Measurements from ENCODE around the gene TSPAN11.
"Not testable (repeated sequence)": the region's sequence is repeated elsewhere in the genome, so short reads cannot be mapped to it uniquely, and the experiment has no call there.

Gene TSPAN11

GRCh38 chr12:30926243-30927221 lies at the start of gene TSPAN11:
Gene TSPAN11 (plus strand): TSS chr12:30926748. CDS start chr12:30953992, 27,244 bp downstream.
- DNase-seq (ENCODE audit: low spot score), result peak; percentile 7

DNA sequence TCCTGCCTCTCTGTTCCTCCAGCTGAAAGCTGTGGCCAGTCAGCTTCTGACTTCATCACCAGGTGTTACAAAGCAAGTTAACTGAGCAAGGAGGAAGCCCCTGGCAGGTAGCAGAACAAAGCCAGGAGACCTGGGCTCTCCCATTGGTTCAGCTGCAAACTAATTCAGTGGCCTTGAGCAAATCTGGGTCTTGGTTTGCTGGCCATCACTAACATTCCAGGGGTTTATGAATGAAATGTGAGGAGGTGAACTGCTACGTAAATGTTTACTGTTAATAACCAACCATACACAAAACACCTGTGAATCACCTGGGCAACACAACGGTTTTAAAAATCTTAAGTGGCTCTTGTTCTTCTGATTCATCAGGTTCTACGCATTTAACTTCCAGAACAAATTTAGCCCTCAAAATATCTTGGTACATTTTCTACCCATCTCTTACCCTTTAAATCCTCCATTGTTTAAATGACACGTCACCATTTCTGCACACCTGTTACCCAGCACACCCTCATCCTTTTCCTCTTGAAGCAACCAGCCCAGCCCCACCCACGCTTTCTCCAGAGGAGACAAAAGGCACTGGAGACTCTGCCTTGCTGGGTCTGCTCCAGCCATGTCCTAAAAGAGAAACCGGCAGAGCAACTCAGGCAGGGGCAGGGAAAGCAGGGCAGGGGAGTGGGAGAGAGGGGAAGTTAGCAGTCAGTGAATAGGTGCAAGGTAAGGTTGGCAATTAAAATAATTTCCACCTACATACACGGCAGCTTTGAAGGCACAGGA lies 49.3 kb upstream of the TSPAN11 start:
- peak; percentile 67 for DNase-seq (ENCODE audit: low spot score)

DNA sequence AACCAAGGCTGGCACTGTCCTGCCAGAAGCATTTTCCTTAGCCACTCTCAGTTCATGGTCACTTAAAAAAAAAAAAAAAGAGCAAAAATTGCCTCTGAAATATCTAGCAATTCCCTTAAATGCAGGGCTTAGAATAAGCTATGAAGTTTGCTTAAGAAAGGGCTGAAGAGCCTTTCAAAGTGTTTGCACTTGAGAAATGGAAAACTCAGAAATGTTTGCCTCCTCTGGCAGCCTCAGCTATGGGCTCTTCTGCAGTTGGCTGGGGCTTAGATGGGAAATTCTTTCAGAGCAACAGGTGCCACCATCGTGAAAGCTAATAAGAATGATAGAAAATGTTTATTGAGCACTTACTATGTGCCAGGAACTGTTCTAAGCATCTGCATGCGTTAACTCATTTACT lies 48.5 kb upstream of the TSPAN11 start:
- no peak for DNase-seq (ENCODE audit: low spot score)

GRCh38 chr12:30880061-30880460 lies 46.5 kb upstream of the TSPAN11 start:
- DNase-seq (ENCODE audit: low spot score), result no peak

GRCh38 chr12:30880813-30881212 lies 45.7 kb upstream of the TSPAN11 start:
- no peak for DNase-seq (ENCODE audit: low spot score)

- DNase-seq (ENCODE audit: low spot score), result no peak
Measured at GRCh38 chr12:30882706-30883105, 43.8 kb upstream of the TSPAN11 start.

- DNase-seq (ENCODE audit: low spot score), result no peak
Measured at GRCh38 chr12:30884799-30885198, 41.7 kb upstream of the TSPAN11 start.

DNA sequence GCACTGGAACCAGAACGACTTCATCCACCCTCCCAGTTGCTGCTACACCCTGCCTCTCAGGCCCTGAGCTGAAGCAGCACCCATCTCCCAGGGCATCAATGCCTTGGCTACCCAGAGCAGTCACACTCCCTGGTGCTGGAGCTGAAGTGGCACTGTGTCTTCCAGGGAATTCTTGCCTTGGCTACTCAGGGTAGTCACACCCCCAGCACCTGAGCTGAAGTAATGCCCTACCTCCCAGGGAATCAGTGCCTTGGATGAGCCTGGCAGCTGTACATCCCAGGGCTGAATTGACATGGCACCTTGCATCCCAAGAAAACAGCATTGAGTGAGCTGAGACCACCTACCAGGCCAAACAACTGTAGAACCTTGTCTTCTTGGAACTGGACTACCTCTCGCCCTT lies 41.2 kb upstream of the TSPAN11 start:
- no peak for DNase-seq (ENCODE audit: low spot score)

DNA sequence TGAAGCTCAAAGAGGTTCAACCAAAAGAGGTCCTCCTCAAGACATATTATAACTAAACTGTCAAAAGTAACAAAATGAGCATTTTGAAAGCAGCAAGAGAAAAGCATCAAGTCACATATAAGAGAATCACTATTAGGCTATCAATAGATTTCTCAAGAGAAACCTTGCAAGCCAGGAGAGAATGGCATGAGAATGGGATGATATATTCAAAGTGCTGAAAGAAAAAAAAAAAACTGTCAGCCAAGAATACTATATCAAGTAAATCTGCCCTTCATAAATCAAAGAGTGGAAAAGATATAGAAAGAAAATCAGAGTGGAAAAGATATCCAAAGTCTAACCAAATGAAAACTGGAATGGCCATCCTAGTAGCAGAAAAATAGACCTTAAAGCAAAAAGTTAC lies 39.3 kb upstream of the TSPAN11 start:
- DNase-seq (ENCODE audit: low spot score), result no peak

- DNase-seq (ENCODE audit: low spot score), result no peak
Measured at GRCh38 chr12:30888241-30888640, 38.3 kb upstream of the TSPAN11 start.

DNA sequence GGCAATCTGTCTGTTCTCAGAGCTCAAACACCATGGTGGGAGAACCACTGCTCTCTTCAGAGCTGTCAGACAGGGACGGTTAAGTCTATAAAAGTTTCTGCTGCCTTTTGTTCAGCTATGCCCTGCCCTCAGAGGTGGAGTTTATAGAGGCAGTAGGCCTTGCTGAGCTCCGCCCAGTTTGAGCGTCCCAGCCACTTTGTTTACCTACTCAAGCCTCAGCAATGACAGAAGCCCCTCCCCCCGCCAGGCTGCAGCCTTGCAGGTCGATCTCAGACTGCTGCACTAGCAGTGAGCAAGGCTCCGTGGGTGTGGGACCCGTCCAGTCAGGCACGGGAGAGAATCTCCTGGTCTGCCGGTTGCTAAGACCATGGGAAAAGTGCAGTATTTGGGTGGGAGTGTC lies 32.0 kb upstream of the TSPAN11 start:
- not testable (repeated sequence) for DNase-seq (ENCODE audit: low spot score)

DNA sequence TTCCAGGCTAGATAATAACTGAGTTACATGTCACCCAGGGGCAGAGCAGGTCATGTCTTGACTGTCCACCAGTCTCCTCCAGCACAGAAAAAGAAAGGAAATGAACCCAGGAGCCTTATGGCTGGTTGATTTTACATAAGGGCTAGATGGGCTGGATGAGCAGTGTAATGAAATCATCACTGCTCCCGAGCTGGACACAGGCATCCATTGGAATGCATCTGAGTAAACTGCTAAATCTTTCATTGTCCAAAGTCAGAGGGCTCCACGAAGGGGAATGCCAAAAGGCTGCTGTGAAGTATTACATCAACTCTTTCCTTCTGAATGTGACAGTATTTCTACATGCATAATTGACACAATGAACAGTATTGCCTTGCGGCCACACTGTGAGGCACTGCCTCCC lies 30.1 kb upstream of the TSPAN11 start:
- no peak for DNase-seq (ENCODE audit: low spot score)

GRCh38 chr12:30898846-30899245 lies 27.7 kb upstream of the TSPAN11 start:
- no peak for DNase-seq (ENCODE audit: low spot score)

GRCh38 chr12:30900351-30900750 lies 26.2 kb upstream of the TSPAN11 start:
- DNase-seq (ENCODE audit: low spot score), result no peak

GRCh38 chr12:30902001-30902400 lies 24.5 kb upstream of the TSPAN11 start:
- no peak for DNase-seq (ENCODE audit: low spot score)

DNA sequence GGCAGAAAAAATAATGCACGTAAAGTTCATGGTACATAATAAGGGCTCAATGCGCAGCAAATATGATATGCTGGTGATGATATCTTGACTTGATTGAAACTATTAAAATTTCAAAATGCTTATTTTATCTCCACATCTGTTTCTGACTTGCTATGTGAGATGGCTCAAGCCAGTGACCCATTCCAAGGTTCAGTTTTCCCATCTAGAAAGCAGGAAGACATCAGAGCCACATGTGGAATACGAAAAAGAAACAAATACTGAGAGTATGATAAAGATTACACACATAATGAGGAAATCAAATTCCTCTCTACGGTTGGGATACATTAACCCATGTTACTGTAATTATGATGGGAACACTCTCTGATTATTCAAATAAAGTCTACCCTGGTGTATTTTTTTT lies 24.0 kb upstream of the TSPAN11 start:
- DNase-seq (ENCODE audit: low spot score), result no peak

GRCh38 chr12:30905463-30906009 lies 21.0 kb upstream of the TSPAN11 start:
- no peak for DNase-seq (ENCODE audit: low spot score)

DNA sequence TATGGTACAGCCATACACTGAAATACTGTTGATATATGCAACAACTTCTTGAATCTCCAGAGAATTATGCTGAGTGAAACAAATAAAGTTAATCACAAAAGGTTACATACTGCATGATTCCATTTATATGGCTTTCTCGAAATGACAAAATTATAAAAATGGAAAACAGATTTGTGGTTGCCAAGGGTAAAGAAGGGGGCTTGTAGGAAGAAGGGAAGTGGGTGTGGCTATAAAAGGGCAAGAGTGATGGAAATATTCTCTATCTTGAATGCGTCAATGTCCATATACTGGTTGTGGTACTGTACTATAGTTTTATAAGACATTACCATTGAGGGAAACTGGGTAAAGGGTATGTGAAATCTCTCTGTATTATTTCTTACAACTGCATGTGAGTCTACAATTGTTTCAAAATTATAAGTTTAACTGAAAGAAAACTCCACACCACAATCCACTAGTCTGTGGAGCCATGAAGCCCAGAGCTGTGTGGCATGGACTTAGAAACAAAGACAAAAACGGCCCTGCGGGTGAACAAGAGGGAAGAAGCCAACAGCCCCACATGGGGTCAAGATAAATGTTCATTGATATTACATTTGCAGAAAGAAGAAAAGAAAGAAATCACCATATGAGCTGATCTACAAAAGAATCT lies 18.3 kb upstream of the TSPAN11 start:
- DNase-seq (ENCODE audit: low spot score), result no peak

DNA sequence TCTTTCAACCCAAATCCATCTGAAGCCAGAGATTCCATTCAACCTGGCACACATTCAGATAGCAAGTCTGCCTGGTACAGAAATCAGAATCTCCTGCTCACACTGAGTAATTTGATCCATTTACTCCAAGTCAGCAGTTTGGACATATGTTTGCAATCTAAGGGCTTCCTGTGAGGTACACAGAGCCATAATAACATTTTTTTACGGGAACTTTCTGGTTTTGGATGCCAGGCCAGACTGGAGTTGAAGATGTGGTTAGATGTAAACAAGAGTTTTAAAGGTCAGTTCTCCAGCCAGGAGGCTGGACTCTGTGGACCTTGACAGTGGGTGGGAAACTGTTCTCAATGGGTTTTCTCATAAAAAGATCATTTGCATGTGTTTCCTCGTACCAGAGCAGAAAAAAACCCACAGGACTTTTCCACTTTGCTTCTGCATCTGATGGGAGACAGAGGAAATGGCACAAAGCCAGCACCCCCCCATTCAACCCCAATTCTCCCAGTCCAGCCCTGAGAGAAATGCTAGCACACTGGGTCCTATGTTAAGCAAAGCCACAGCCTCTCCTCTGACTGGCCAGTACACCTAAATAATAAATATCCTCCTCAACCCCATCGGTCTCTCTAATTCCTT lies 17.7 kb upstream of the TSPAN11 start:
- DNase-seq (ENCODE audit: low spot score), result no peak

DNA sequence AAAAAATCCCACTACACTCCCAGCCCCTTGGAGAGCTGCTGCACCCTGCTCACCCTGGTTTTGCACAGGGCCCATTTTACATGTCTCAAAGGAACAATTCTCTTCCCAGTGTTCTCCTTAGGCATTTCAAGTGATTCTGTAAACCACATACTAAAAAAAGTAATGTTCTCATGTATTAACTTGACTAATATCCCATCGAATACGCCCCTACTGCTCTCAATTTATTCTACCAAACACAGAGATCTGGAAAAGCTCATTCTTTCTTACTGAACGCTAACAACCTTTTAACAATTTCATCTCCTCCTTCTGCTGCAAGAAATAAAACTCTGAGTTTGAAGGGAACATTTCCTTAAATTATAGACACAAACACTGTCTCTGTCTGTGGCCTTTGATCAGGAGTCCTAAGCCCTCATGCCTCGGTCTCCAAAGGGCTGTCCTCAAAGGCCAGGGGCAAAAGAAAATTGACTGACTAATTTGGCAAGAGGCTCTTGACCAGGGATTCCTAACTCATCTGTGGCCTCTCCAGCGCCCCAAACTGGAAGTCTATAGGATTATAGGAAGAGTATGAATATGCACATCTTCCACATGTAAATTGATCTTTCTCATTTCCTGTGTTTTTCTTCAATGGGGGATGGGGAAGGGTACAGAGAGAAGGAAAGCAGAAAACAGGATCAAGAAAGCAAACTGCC lies 17.1 kb upstream of the TSPAN11 start:
- no peak for DNase-seq (ENCODE audit: low spot score)

GRCh38 chr12:30910038-30910350 lies 16.6 kb upstream of the TSPAN11 start:
- no peak for DNase-seq (ENCODE audit: low spot score)
